ENCODE data around the gene PKNOX2. TPM values are rescaled to one million over a fixed set of nuclear protein-coding genes. Genes with fewer than 3 reads are reported as not detected.

PKNOX2 gene
- total RNA-seq, 4 donors from 2014 or later, result 1.5 to 8.2 (median 3.6) TPM

- no peaks in the 10 kb centered on the region for H3K36me3 ChIP-seq
- H3K4me3 ChIP-seq, result no peak overlapping the region
- 81% methylated on average over 17 of the region's 17 CpGs for WGBS
- H3K27ac ChIP-seq, result no peak overlapping the region
- no peak for TF ChIP-seq CTCF (IDR thresholded peaks at IDR 0.05)
- no peak for TF ChIP-seq POLR2A (IDR thresholded peaks at IDR 0.05)
- TF ChIP-seq POLR2AphosphoS5 (IDR thresholded peaks at IDR 0.05), result no peak
- no peak for TF ChIP-seq EP300 (IDR thresholded peaks at IDR 0.05)
- no peaks in the 10 kb centered on the region for H3K9me3 ChIP-seq
- H3K4me1 ChIP-seq, result no peaks in the 10 kb centered on the region
- DNase-seq (ENCODE audit: low spot score in 2 of 2), result peak in 1 of 2 donors; percentile 27
- H3K27me3 ChIP-seq, result no peaks in the 10 kb centered on the region
Observed at GRCh38 chr11:125250318-125251213, 86.0 kb downstream of the PKNOX2 start.

GRCh38 chr11:125251214-125251545 is 86.6 kb downstream of the PKNOX2 start:
- TF ChIP-seq POLR2A (IDR thresholded peaks at IDR 0.05), result no peak
- TF ChIP-seq CTCF (IDR thresholded peaks at IDR 0.05), result no peak
- no peak for TF ChIP-seq EP300 (IDR thresholded peaks at IDR 0.05)
- no peak for TF ChIP-seq POLR2AphosphoS5 (IDR thresholded peaks at IDR 0.05)
- no peaks in the 10 kb centered on the region for H3K27me3 ChIP-seq
- H3K4me1 ChIP-seq, result no peaks in the 10 kb centered on the region
- no peaks in the 10 kb centered on the region for H3K9me3 ChIP-seq
- DNase-seq (ENCODE audit: low spot score in 2 of 2), result no peak
- no peaks in the 10 kb centered on the region for H3K36me3 ChIP-seq
- 96% methylated on average over 5 of the region's 5 CpGs for WGBS
- H3K27ac ChIP-seq, result no peak overlapping the region
- no peak overlapping the region for H3K4me3 ChIP-seq

- WGBS, result 96% methylated on average over 7 of the region's 7 CpGs
Observed at GRCh38 chr11:125251956-125252355, 87.4 kb downstream of the PKNOX2 start.

GRCh38 chr11:125253289-125253688 is 88.7 kb downstream of the PKNOX2 start:
- Histone ChIP-seq H3K36me3 (no peaks in the 10 kb centered on the region), H3K4me3 (no peak overlapping the region), H3K9me3 (no peaks in the 10 kb centered on the region), H3K27ac (no peak overlapping the region), H3K4me1 (no peaks in the 10 kb centered on the region), H3K27me3 (no peaks in the 10 kb centered on the region)
- peak in 1 of 2 donors; percentile 28 for DNase-seq (ENCODE audit: low spot score in 2 of 2)
- TF ChIP-seq POLR2AphosphoS5 (IDR thresholded peaks at IDR 0.05) (no peak), POLR2A (IDR thresholded peaks at IDR 0.05) (no peak), CTCF (IDR thresholded peaks at IDR 0.05) (no peak), EP300 (IDR thresholded peaks at IDR 0.05) (no peak)
- WGBS, result 79% methylated on average over 7 of the region's 7 CpGs

More at GRCh38 chr11:125251956-125252355, 87.4 kb downstream of the PKNOX2 start:
- DNase-seq (ENCODE audit: low spot score in 2 of 2), result no peak
- H3K36me3 ChIP-seq, result no peaks in the 10 kb centered on the region
- no peak overlapping the region for H3K27ac ChIP-seq
- H3K27me3 ChIP-seq, result no peaks in the 10 kb centered on the region
- H3K9me3 ChIP-seq, result no peaks in the 10 kb centered on the region
- H3K4me3 ChIP-seq, result no peak overlapping the region
- no peak for TF ChIP-seq CTCF (IDR thresholded peaks at IDR 0.05)
- no peak for TF ChIP-seq POLR2AphosphoS5 (IDR thresholded peaks at IDR 0.05)
- no peak for TF ChIP-seq POLR2A (IDR thresholded peaks at IDR 0.05)
- TF ChIP-seq EP300 (IDR thresholded peaks at IDR 0.05), result no peak
- no peaks in the 10 kb centered on the region for H3K4me1 ChIP-seq

- Histone ChIP-seq H3K27ac (no peak overlapping the region), H3K36me3 (no peaks in the 10 kb centered on the region), H3K9me3 (no peaks in the 10 kb centered on the region), H3K4me1 (no peaks in the 10 kb centered on the region), H3K4me3 (no peak overlapping the region), H3K27me3 (no peaks in the 10 kb centered on the region)
- TF ChIP-seq POLR2AphosphoS5 (IDR thresholded peaks at IDR 0.05), result no peak
- TF ChIP-seq POLR2A (IDR thresholded peaks at IDR 0.05), result no peak
- TF ChIP-seq EP300 (IDR thresholded peaks at IDR 0.05), result no peak
- TF ChIP-seq CTCF (IDR thresholded peaks at IDR 0.05), result no peak
- WGBS, result 82% methylated on average over 13 of the region's 14 CpGs
- DNase-seq (ENCODE audit: low spot score in 2 of 2), result peak in 1 of 2 donors; percentile 28
Observed at GRCh38 chr11:125253795-125254525, 89.4 kb downstream of the PKNOX2 start.

Data from suprapubic skin (tissue), 4 donors.